Mesodermal cell (in vitro differentiated cells): Measurements from ENCODE around the gene TEAD3.

ENCODE experiments used
- H3K27ac ChIP-seq: 2 replicates; pipeline ENCODE4 v1.7.0; 2013; ENCODE audit warnings: mild to moderate bottlenecking, low read depth, low read length, moderate library complexity; ENCODE audit not compliant: severe bottlenecking
- H3K36me3 ChIP-seq: 2 replicates; pipeline ENCODE4 v1.7.1; 2013; ENCODE audit warnings: mild to moderate bottlenecking, low read length, moderate library complexity; ENCODE audit not compliant: control insufficient read depth, insufficient read depth
- H3K4me1 ChIP-seq: one replicate; pipeline ENCODE4 v1.7.1; 2013; ENCODE audit warnings: mild to moderate bottlenecking, low read length; ENCODE audit not compliant: insufficient read depth, control insufficient read depth, poor library complexity, severe bottlenecking
- H3K4me3 ChIP-seq: 2 replicates; pipeline ENCODE4 v1.7.0; 2013; ENCODE audit warnings: low read length, control low read depth, mild to moderate bottlenecking; ENCODE audit not compliant: insufficient read depth, poor library complexity, severe bottlenecking; ENCODE audit errors: extremely low read depth
- H3K9me3 ChIP-seq: 2 replicates; pipeline ENCODE4 v1.7.1; 2013; ENCODE audit warnings: mild to moderate bottlenecking, low read length, moderate library complexity; ENCODE audit not compliant: control insufficient read depth
- WGBS, 2 experiments: methylation state at CpG; one replicate each; pipeline ENCODE4 v1.1.5; 2013; ENCODE audit warnings: missing lambda C conversion rate in 2 of 2; ENCODE audit not compliant: insufficient coverage in 2 of 2; 5-methylcytosine and 5-hydroxymethylcytosine counted together

Gene TEAD3

GRCh38 chr6:35432291-35432690 is 64.6 kb downstream of the TEAD3 start:
- Histone ChIP-seq H3K36me3 (peaks cover 3% of the 10 kb centered on the region), H3K9me3 (peaks cover 14% of the 10 kb centered on the region), H3K4me3 (no peak overlapping the region), H3K27ac (no peak overlapping the region), H3K4me1 (peaks cover 4% of the 10 kb centered on the region)
- 91 to 94% methylated on average over 4 of the region's 4 CpGs for WGBS, 2 experiments

GRCh38 chr6:35429463-35429862 is 67.4 kb downstream of the TEAD3 start:
- WGBS, 2 experiments: 100% methylated on average over 2 of the region's 2 CpGs
- Histone ChIP-seq H3K9me3 (peaks cover 14% of the 10 kb centered on the region), H3K4me1 (peaks cover 10% of the 10 kb centered on the region), H3K36me3 (peaks cover 17% of the 10 kb centered on the region), H3K4me3 (no peak overlapping the region), H3K27ac (no peak overlapping the region)

GRCh38 chr6:35428421-35429149 is 68.3 kb downstream of the TEAD3 start:
- peaks cover 14% of the 10 kb centered on the region for H3K9me3 ChIP-seq
- no peak overlapping the region for H3K4me3 ChIP-seq
- peaks cover 25% of the 10 kb centered on the region for H3K36me3 ChIP-seq
- WGBS, 2 experiments: 91 to 96% methylated on average over 7 of the region's 10 CpGs
- peaks cover 10% of the 10 kb centered on the region for H3K4me1 ChIP-seq
- H3K27ac ChIP-seq: no peak overlapping the region

GRCh38 chr6:35427851-35428321 is 69.0 kb downstream of the TEAD3 start:
- Histone ChIP-seq H3K4me3 (no peak overlapping the region), H3K36me3 (peaks cover 28% of the 10 kb centered on the region), H3K4me1 (peaks cover 10% of the 10 kb centered on the region), H3K9me3 (peaks cover 14% of the 10 kb centered on the region), H3K27ac (no peak overlapping the region)
- 75 to 100% methylated on average over 1 to 4 of the region's 9 CpGs for WGBS, 2 experiments

GRCh38 chr6:35427435-35427834 is 69.4 kb downstream of the TEAD3 start:
- H3K4me1 ChIP-seq: peaks cover 10% of the 10 kb centered on the region
- WGBS, 2 experiments: 90 to 91% methylated on average over 5 of the region's 5 CpGs

GRCh38 chr6:35426074-35426473 is 70.8 kb downstream of the TEAD3 start:
- Histone ChIP-seq H3K4me1 (peaks cover 10% of the 10 kb centered on the region), H3K9me3 (peaks cover 14% of the 10 kb centered on the region), H3K36me3 (peaks cover 38% of the 10 kb centered on the region), H3K4me3 (no peak overlapping the region), H3K27ac (no peak overlapping the region)
- 92 to 98% methylated on average over 7 of the region's 8 CpGs for WGBS, 2 experiments

More at GRCh38 chr6:35427435-35427834, 69.4 kb downstream of the TEAD3 start:
- H3K27ac ChIP-seq: no peak overlapping the region
- H3K9me3 ChIP-seq: peaks cover 14% of the 10 kb centered on the region
- H3K36me3 ChIP-seq: peaks cover 30% of the 10 kb centered on the region
- no peak overlapping the region for H3K4me3 ChIP-seq

- H3K4me3 ChIP-seq: no peak overlapping the region
- WGBS, 2 experiments: 86 to 100% methylated on average over 1 to 2 of the region's 3 CpGs
- no peak overlapping the region for H3K27ac ChIP-seq
Measured at GRCh38 chr6:35425284-35425683, 71.6 kb downstream of the TEAD3 start.

More at GRCh38 chr6:35425284-35425683, 71.6 kb downstream of the TEAD3 start:
- Histone ChIP-seq H3K36me3 (peaks cover 40% of the 10 kb centered on the region), H3K4me1 (peaks cover 10% of the 10 kb centered on the region), H3K9me3 (peaks cover 14% of the 10 kb centered on the region)
